NCI-H82 treated with DMSO at 0.1 percent for 48 hours (cell line): ENCODE measurements around the gene SLC12A1.

Experiments
- DNase-seq: peaks from one replicate; lab custom pipeline; 2025; ENCODE audit not compliant: unreplicated experiment; lab: John Stamatoyannopoulos, UW

The SLC12A1 gene

DNA sequence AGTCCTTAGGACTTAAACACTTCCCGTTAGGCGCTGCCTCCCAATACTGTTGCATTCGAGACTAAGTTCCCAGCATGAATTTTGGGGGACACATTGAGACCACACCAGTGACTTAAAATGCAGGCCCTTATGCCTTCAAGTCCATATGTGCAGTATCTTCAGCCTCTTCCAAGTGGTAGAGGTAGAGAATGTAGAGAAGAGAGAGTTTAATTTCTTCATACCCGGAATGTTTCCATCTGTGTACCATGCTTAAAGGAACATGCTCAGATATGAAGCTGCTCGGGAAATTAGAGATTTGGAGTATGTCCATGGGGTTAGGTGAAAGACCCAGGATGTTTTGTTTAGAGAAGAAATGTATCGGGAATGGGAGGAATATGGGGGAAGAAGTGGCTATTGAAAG is 137.8 kb downstream of the SLC12A1 start:
- no peak for DNase-seq

DNA sequence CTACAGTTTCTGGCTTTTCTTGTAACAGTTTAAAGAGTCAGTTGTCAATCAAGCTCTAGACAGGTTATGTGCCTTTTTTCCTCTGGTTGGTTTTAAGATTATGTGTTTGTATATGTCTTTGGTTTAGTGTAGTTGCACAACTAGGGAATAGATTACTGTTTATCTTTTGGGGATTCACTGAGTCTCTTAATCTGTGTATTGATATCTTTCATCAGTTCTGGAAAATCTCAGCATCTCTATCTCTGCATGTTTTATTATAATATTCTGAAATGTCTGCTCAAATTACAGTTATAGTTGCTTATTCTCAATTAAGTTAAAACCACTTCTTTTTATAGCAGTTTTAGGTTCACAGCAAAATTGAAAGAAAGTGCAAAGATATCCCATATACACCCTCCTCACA is 139.4 kb downstream of the SLC12A1 start:
- no peak for DNase-seq

DNA sequence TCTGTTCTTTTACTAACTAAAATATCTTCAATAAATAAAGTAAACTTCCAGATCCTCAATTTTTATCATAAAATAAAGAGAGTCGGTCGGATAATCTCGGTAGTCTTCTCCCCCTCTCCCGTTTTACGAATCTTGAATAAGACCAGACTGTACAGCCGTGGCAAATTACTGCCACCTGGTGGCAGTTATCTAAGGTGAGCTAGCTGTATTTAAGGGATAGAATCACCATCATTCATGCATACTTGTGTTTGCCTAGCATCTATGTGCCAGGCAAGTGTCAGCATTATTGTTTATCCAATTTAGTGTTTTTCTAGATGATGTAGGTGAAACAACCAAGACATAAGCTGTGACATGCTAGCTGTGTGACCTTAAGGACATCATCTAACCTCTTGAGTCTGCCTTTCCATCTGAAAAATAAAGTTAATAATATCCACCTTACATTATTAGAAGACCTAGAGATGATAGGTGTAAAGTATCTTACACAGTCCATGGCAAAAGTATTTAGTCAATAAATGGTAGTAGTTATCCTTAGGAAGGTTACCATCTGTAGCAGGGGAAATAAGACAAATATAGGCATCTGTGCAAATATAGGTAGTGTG is 146.5 kb downstream of the SLC12A1 start:
- DNase-seq, result peak; percentile 67
